GM21390 (cell line): ENCODE measurements around the gene PASK.

Experiments
- ATAC-seq: cut with Tn5 transposase; IDR thresholded peaks from one replicate; pipeline ENCODE4 v1.9.1; 2021; ENCODE audit not compliant: unreplicated experiment

PASK gene

GRCh38 chr2:241088376-241088775, 60.9 kb downstream of the PASK start:
- peak; percentile 50 for ATAC-seq

- ATAC-seq: peak; percentile 74
Observed at GRCh38 chr2:241087420-241088268, 61.6 kb downstream of the PASK start.

GRCh38 chr2:241084856-241085444, 64.3 kb downstream of the PASK start:
- no peak for ATAC-seq

GRCh38 chr2:241083091-241083415, 66.2 kb downstream of the PASK start:
- ATAC-seq: no peak

GRCh38 chr2:241082341-241083090, 66.8 kb downstream of the PASK start:
- ATAC-seq: no peak

- no peak for ATAC-seq
Observed at GRCh38 chr2:241081643-241082340, 67.5 kb downstream of the PASK start.

GRCh38 chr2:241081190-241081642, 68.1 kb downstream of the PASK start:
- ATAC-seq: no peak

- no peak for ATAC-seq
Observed at GRCh38 chr2:241080405-241081189, 68.7 kb downstream of the PASK start.

GRCh38 chr2:241074901-241075540, 74.3 kb downstream of the PASK start:
- no peak for ATAC-seq

- ATAC-seq: no peak
Observed at GRCh38 chr2:241074065-241074818, 75.0 kb downstream of the PASK start.

- ATAC-seq: no peak
Observed at GRCh38 chr2:241073166-241074064, 75.9 kb downstream of the PASK start.

- no peak for ATAC-seq
Observed at GRCh38 chr2:241072553-241073165, 76.6 kb downstream of the PASK start.

- ATAC-seq: no peak
Observed at GRCh38 chr2:241072151-241072550, 77.1 kb downstream of the PASK start.

- ATAC-seq: no peak
Observed at GRCh38 chr2:241071677-241072111, 77.6 kb downstream of the PASK start.

- no peak for ATAC-seq
Observed at GRCh38 chr2:241070811-241071676, 78.2 kb downstream of the PASK start.

GRCh38 chr2:241070361-241070760, 78.9 kb downstream of the PASK start:
- no peak for ATAC-seq

GRCh38 chr2:241069821-241070281, 79.4 kb downstream of the PASK start:
- ATAC-seq: no peak
